Motor neuron (in vitro differentiated cells): ENCODE measurements around the gene DCTD. TPM values are rescaled to one million over a fixed set of nuclear protein-coding genes. Genes with fewer than 3 reads are reported as not detected.

Experiments
- ATAC-seq, 8 experiments: fragments of 200-7000 bp; cut with Tn5 transposase; replicated peaks in 6 of 8; 2 replicates each; pipeline ENCODE4 v1.8.0; 2021; ENCODE audit warnings: mild to moderate bottlenecking in 8 of 8, moderate library complexity in 8 of 8
- H3K27ac ChIP-seq, 2 donors: fragments of 250-450 bp; sonication (Bioruptor Pico); 2 replicates each; pipeline ENCODE4 v1.9.0; 2021; ENCODE audit warnings: antibody characterized with exemption in 2 of 2, mild to moderate bottlenecking in 2 of 2, moderate library complexity in 1 of 2
- H3K4me1 ChIP-seq, 2 donors: fragments of 250-450 bp; sonication (Bioruptor Pico); replicated peaks in 1 of 2; 2 replicates each; pipeline ENCODE4 v1.6.1; 2021; ENCODE audit warnings: antibody characterized with exemption in 2 of 2, mild to moderate bottlenecking in 2 of 2, moderate library complexity in 1 of 2
- H3K4me3 ChIP-seq, 5 donors: fragments of 250-450 bp; sonication (Bioruptor Pico); 2 replicates each; pipeline ENCODE4 v1.9.0; 2021; ENCODE audit warnings: antibody characterized with exemption in 5 of 5, mild to moderate bottlenecking in 5 of 5, moderate library complexity in 4 of 5
- WGBS, 10 experiments: fragments of 450-650 bp; shearing (Covaris generic); methylation state at CpG; one replicate each; pipeline ENCODE4 v1.0.0; 2022; 5-methylcytosine and 5-hydroxymethylcytosine counted together
- in situ Hi-C, 9 experiments: fragments of 400-800 bp; cut with MboI; loops; one replicate each; pipeline ENCODE4 v1.15.0; 2021; ENCODE audit warnings: low sequenced_read_pairs in 9 of 9, low pct_unique_long_range_greater_than_20kb in 2 of 9; ENCODE audit not compliant: unreplicated experiment in 9 of 9
- total RNA-seq, 8 experiments: library from RNA; unstranded; fragments of 300-600 nt; gene quantifications; 2 replicates each; pipeline versions ENCODE4 v1.2.3 to v1.2.4, GENCODE V29; 2022

The DCTD gene
- total RNA-seq, 8 experiments from 2014 or later: 26.8 to 99.4 (median 55.5) TPM

- no peak for ATAC-seq
- Histone ChIP-seq H3K27ac (no peak overlapping the region), H3K4me3 (no peak overlapping the region), H3K4me1 (peaks cover 5 to 8% of the 10 kb centered on the region in 2 donors)
- in situ Hi-C loops: no loop called here
- WGBS, 10 experiments: 80 to 100% (median 94%) methylated on average over 1 to 14 of the region's 15 CpGs
Observed at GRCh38 chr4:182856862-182857261, 60.3 kb downstream of the DCTD start.

- in situ Hi-C loops: no loop called here
Observed at GRCh38 chr4:182855877-182856276, 61.3 kb downstream of the DCTD start.

GRCh38 chr4:182855312-182855711 lies 61.9 kb downstream of the DCTD start:
- 72 to 100% (median 94%) methylated on average over 1 to 8 of the region's 12 CpGs; no CpG with 5 or more reads in 4 of the 10 experiments for WGBS, 10 experiments
- in situ Hi-C loops: no loop called here
- no peak for ATAC-seq
- Histone ChIP-seq H3K27ac (no peak overlapping the region), H3K4me3 (no peak overlapping the region), H3K4me1 (peaks cover 5 to 8% of the 10 kb centered on the region in 2 donors)

More at GRCh38 chr4:182855877-182856276, 61.3 kb downstream of the DCTD start:
- peaks cover 5 to 8% of the 10 kb centered on the region in 2 donors for H3K4me1 ChIP-seq
- no peak for ATAC-seq
- no peak overlapping the region for H3K27ac ChIP-seq
- 30 to 93% (median 89%) methylated on average over 2 to 9 of the region's 13 CpGs; no CpG with 5 or more reads in 2 of the 10 experiments for WGBS, 10 experiments
- no peak overlapping the region for H3K4me3 ChIP-seq

GRCh38 chr4:182854466-182854865 lies 62.7 kb downstream of the DCTD start:
- Histone ChIP-seq H3K4me3 (no peak overlapping the region), H3K27ac (no peak overlapping the region), H3K4me1 (peaks cover 5 to 8% of the 10 kb centered on the region in 2 donors)
- WGBS, 10 experiments: 7 to 95% (median 43%) methylated on average over 2 to 6 of the region's 8 CpGs; no CpG with 5 or more reads in 3 of the 10 experiments
- in situ Hi-C loops: no loop called here
- ATAC-seq: peak in 1 of 8 experiments; percentile 39

- peaks cover 5 to 8% of the 10 kb centered on the region in 2 donors for H3K4me1 ChIP-seq
- peak in 3 of 8 experiments; percentile 71 to 79 (median 72) for ATAC-seq
- 26 to 100% (median 55%) methylated on average over 1 to 13 of the region's 15 CpGs for WGBS, 10 experiments
- no peak overlapping the region for H3K4me3 ChIP-seq
- H3K27ac ChIP-seq: no peak overlapping the region
- in situ Hi-C loops: no loop called here
Observed at GRCh38 chr4:182853731-182854330, 63.4 kb downstream of the DCTD start.

- H3K4me3 ChIP-seq: no peak overlapping the region
- in situ Hi-C loops: no loop called here
- no peak for ATAC-seq
Observed at GRCh38 chr4:182848685-182849084, 68.5 kb downstream of the DCTD start.

GRCh38 chr4:182847576-182848450 lies 69.4 kb downstream of the DCTD start:
- in situ Hi-C loops: no loop called here
- Histone ChIP-seq H3K4me1 (peaks cover 10 to 13% of the 10 kb centered on the region in 2 donors), H3K27ac (no peak overlapping the region), H3K4me3 (no peak overlapping the region)
- no peak for ATAC-seq
- WGBS, 10 experiments: 31 to 92% (median 86%) methylated on average over 3 to 14 of the region's 27 CpGs

More at GRCh38 chr4:182848685-182849084, 68.5 kb downstream of the DCTD start:
- WGBS, 10 experiments: 0 to 100% (median 84%) methylated on average over 2 to 6 of the region's 6 CpGs; no CpG with 5 or more reads in 2 of the 10 experiments
- no peak overlapping the region for H3K27ac ChIP-seq
- peaks cover 3 to 4% of the 10 kb centered on the region in 2 donors for H3K4me1 ChIP-seq

- WGBS, 10 experiments: 0 to 100% (median 89%) methylated on average over 1 to 6 of the region's 8 CpGs; no CpG with 5 or more reads in 3 of the 10 experiments
- Histone ChIP-seq H3K4me1 (peaks cover 16 to 17% of the 10 kb centered on the region in 2 donors), H3K27ac (no peak overlapping the region), H3K4me3 (no peak overlapping the region)
- no peak for ATAC-seq
- in situ Hi-C loops: no loop called here
Observed at GRCh38 chr4:182846036-182846435, 71.2 kb downstream of the DCTD start.

- Histone ChIP-seq H3K27ac (no peak overlapping the region), H3K4me3 (no peak overlapping the region), H3K4me1 (peaks cover 16 to 17% of the 10 kb centered on the region in 2 donors)
- in situ Hi-C loops: no loop called here
- ATAC-seq: no peak
- 17 to 100% (median 50%) methylated on average over 1 to 4 of the region's 6 CpGs; no CpG with 5 or more reads in 5 of the 10 experiments for WGBS, 10 experiments
Observed at GRCh38 chr4:182845618-182846017, 71.6 kb downstream of the DCTD start.

- H3K4me1 ChIP-seq: peaks cover 16 to 24% of the 10 kb centered on the region in 2 donors
- in situ Hi-C loops: no loop called here
- H3K27ac ChIP-seq: no peak overlapping the region
- no peak overlapping the region for H3K4me3 ChIP-seq
- ATAC-seq: peak in 1 of 8 experiments; percentile 48
- WGBS, 10 experiments: 19 to 100% (median 80%) methylated on average over 1 to 8 of the region's 9 CpGs; no CpG with 5 or more reads in 1 of the 10 experiments
Observed at GRCh38 chr4:182843808-182844325, 73.3 kb downstream of the DCTD start.

- no peak overlapping the region for H3K4me3 ChIP-seq
- peaks cover 16 to 34% of the 10 kb centered on the region in 2 donors for H3K4me1 ChIP-seq
- peak in 5 of 8 experiments; percentile 45 to 84 (median 71) for ATAC-seq
- WGBS, 10 experiments: 20 to 92% (median 53%) methylated on average over 2 to 14 of the region's 17 CpGs; no CpG with 5 or more reads in 1 of the 10 experiments
- peak overlapping the region in 1 of 2 donors; percentile 27 for H3K27ac ChIP-seq
- in situ Hi-C loops: no loop called here
Observed at GRCh38 chr4:182842759-182843390, 74.3 kb downstream of the DCTD start.

GRCh38 chr4:182842104-182842600 lies 75.0 kb downstream of the DCTD start:
- WGBS, 10 experiments: 13 to 97% (median 59%) methylated on average over 1 to 9 of the region's 11 CpGs; no CpG with 5 or more reads in 3 of the 10 experiments
- ATAC-seq: no peak
- H3K4me3 ChIP-seq: no peak overlapping the region
- in situ Hi-C loops: no loop called here
- peak overlapping the region in 1 of 2 donors; percentile 11 for H3K27ac ChIP-seq
- H3K4me1 ChIP-seq: peaks cover 16 to 36% of the 10 kb centered on the region in 2 donors
